ENCODE results near the gene TSG101. TPM values are rescaled to one million over a fixed set of nuclear protein-coding genes. Genes with fewer than 3 reads are reported as not detected.

The TSG101 gene, protein sequence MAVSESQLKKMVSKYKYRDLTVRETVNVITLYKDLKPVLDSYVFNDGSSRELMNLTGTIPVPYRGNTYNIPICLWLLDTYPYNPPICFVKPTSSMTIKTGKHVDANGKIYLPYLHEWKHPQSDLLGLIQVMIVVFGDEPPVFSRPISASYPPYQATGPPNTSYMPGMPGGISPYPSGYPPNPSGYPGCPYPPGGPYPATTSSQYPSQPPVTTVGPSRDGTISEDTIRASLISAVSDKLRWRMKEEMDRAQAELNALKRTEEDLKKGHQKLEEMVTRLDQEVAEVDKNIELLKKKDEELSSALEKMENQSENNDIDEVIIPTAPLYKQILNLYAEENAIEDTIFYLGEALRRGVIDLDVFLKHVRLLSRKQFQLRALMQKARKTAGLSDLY
- total RNA-seq (2014; rRNA removed; shearing (Covaris generic)) = 88.0 and 195 TPM in 2 replicates

DNA sequence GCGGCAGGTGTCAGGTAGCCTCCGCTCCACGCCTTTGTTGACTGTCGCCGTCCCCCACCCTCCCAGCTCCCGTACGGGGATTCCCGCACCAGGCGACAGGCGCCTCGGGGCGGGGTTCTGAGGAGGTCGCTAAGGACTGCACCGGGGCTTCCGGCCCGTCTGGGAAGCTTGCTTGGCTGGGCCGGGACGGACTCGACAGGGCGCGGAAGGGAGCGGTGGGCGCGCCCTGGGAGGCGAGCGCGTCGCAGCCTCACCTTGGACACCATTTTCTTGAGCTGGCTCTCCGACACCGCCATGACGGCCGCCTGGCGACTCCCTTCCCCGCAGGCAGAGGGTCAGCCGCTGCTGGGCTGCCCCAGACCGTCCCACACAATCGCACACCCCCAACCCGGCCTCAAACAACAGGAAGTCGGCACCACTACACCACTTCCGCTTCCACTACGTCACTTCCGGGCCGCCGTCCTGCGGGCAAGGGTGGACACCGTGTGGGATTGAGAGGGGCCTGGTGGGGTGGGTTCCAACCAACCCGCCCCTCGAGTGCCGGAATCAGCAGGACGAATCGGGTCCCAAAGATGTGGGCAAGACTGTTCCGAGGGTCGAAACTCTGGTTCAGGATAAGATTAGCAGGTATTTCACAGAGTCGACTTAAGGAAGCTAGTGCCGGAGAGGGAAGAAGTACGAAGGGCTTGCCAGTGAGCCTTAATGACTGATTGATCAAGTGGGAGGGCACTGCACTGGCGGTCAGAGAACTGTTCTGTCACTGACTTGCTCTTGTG is at the start of gene TSG101:
Gene TSG101, minus strand, starts transcription at position 422 of the 776 bp plus-strand sequence. Its CDS starts 126 bp downstream, at position 296.
- DNase-seq (ENCODE audit: low spot score) = peak; percentile 86

DNA sequence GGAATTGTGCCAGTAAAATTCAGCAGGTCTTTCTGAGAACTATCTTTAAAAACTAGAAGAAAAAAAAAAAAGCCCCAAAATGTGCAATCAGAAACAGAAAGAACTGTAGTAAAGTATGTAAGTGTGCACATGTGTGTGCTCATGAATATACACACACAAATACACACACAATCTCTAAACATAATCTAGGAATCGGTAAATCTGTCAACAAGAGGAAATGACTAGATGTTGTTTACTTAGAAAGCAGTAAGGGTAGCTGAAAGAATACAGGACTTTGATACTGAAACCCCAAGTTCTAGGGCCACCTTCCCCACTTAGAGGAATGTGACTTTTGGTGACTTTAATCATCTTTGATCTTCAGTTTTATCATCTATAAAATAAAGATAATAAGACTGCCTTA is 48.6 kb upstream of the TSG101 start:
- no peak for DNase-seq (ENCODE audit: low spot score)

DNA sequence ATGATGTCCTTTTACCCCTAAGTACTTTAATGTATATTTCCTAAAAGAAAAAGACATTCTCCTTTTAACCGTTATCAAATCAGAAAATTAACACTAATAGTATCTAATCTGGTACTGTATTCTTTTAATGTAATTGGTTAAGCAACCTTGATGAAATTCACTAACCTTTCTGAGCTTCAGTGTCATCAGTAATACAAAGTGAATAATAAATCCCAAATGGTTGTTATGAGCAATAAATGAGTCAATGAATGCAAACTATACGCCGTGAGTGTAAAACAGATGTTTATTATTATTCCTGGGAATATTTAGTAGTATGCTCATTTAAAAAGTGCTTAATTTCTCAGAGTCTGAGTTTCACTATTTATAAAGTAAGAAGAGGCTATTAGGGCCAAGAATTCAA is 40.3 kb upstream of the TSG101 start:
- DNase-seq (ENCODE audit: low spot score) = no peak

DNA sequence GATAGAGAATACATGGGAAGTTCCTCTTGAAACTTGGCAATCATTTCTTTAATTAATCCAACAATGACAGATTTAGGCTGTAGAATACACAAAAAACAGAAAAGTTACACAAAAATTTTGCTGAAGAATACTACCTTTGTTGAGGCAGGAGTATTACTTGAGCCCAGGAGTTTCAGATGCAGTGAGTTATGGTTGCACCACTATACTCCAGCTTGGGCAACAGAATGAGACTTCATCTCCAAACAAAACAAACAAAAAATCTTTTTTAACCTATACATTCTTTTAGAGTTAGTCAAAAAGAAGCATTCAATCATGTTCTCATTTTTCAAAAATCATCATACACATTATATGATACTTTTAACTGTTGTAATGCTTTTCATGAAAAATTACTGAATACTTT is 39.7 kb upstream of the TSG101 start:
- DNase-seq (ENCODE audit: low spot score) = no peak

DNA sequence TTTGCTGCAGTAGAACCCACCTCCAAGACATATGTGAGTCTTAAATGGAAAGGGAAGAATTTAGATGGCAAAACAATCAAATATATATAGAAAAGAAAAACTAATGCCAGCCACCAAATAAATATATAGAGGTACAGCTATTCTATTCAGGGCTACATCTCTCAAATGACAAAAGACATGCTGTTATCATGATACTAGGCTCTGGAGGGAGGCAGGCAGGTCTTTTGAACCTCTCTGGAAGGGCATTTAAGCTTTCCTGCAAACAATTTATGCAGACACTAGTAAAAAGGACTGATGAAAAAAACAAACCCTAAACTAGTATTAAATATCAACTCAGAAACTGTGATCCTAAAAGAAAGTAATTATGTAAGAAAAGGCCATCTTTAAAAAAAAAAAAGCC is 37.4 kb upstream of the TSG101 start:
- DNase-seq (ENCODE audit: low spot score) = no peak

DNA sequence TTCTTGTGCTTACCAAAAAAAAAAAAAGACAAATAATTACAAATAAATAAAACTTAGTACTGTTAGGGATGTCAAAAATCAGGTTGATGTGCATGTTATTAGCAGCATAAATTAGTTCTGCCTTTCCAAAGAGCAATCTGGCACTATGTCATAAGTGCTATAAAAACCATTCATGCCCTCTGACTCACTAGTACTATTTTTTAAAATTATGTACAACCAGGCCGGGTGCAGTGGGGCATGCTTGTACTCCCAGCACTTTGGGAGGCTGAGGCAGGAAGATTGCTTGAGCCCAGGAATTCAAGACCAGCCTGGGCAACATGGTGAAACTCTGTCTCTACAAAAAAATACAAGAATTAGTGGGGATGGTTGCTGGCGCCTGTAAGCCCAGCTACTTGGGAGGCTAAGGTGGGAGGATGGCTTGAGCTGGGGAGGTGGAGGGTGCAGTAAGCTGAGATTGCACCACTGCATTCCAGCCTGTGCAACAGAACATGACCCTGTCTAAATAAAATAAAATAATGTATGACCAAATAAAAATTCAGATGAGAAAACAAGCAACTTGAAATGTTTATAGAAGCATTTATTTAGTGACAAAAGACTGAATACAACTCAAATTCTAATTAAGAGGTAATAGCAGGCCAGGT is 36.5 kb upstream of the TSG101 start:
- no peak for DNase-seq (ENCODE audit: low spot score)

DNA sequence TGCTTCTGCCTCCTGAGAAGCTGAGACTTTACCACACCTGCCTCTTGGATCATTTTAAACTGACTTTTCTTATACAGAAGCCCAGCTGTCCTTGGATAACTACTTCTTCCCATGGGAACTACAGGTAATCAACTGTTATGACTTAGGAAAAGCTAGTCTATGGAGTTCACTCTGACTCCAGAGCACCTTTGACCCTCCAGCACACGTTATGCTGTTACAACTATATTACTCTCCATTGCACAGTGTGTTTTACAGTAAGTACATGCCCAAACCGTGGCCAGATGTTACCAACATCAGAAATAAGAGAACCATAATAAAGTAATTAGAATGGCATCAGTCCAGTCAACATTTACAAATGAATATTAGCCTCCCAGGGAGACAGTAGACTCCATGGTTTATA is 21.3 kb upstream of the TSG101 start:
- DNase-seq (ENCODE audit: low spot score) = no peak

DNA sequence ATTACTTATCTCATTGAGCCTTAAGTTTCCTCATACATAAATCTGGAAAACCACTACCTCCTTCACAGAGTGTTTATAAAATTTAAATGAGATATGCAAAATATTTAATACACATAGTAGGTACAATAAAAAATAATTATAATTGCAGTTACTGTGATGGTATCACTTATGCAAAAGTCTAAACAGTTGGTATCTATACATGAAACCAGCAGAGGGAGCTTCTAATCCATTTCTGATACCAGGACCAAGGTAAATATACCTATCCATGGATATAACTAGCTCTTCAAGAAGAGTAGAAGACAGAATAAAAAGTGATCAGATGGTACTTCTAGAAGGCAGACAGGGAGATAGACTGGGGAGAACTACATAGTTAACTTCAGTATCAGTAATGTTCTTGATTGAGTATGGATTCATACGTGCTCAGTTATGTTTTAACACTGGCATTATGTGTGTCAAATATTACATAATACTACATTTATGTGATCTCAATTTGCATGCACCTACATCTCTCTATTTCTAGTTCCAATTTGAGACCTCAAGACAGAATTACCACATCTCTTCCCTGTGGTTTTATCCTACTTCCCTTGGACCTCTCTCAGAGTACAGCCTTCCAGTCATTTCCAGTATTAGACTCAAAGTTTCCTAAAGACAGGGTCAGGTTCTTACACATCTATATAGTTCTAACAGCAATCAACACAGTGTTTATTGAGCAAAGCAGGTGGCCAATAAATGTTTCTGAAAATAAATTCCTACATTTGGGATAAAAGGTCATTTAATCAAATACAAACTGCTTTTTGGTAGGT is 13.7 kb upstream of the TSG101 start:
- DNase-seq (ENCODE audit: low spot score) = peak; percentile 25

DNA sequence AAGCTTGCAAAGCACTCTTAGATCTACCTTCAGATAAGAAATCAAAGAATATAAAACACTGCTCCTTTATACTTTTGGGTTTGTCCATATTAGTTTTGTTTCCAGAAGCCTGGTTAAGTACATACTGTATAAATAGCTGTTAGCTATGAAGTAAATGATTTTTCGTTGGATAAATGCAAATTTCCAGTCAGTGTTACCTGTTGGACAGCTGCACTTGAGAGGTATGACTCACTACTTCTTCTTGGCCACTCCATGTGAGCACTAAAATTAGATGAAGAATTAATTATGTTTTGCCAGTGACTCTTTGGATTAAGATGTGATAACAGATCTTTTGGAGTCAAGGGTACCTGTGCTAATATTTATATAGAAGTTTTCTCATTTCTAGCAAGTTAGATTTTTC is 9.5 kb upstream of the TSG101 start:
- DNase-seq (ENCODE audit: low spot score) = no peak

DNA sequence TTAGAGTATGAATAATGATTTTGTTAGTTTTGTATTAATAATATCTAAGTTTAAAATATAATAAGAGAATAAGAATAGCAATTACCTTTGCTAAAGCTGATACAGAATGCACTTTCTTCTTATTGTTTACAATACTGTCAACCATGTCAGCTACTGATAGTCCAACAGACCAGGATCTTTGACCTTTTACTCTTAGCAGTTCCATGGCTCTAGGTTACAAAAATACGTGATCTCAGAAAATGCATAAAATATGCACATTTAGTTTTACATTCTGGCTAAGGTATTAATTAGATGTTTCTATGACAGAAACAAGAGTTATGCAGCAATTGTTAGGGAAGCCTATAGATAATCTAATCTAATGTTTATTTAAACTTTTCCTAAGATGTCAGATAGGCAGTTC is 7.5 kb upstream of the TSG101 start:
- no peak for DNase-seq (ENCODE audit: low spot score)

DNA sequence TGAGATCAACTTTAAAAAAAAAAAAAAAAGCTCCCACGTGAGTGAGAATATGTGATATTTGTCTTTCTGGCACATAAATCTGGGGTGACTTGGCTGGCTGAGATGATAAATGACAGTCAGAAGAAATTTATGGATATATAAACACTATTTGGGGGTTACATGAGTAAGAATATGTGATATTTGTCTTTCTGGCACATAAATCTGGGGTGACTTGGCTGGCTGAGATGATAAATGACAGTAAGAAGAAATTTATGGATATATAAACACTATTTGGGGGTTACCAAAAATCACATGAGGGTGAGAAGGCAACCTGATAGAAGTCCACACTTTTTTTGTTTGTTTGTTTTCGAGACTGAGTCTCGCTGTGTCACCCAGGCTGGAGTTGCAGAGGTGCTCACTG is 6.6 kb upstream of the TSG101 start:
- DNase-seq (ENCODE audit: low spot score) = no peak

DNA sequence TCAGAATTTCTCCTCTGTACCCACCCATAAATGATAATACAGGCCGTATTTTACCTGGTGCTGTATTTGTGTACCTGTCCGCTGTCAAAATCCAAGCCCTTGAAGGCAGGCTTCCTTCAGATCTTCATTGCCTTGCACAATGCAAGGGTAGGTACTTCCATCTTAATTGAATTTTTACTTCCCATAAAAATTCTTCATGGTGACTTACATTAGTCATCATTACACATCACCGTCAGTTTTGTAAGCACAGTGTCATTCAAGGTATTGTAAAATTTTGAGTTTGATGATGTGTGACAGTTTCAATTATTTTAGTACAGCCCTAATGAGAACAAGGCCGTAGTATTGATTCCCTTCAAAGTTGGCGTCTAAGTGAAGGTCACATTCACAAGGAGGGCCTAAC is 770 bp upstream of the TSG101 start:
- DNase-seq (ENCODE audit: low spot score) = peak; percentile 35

DNA sequence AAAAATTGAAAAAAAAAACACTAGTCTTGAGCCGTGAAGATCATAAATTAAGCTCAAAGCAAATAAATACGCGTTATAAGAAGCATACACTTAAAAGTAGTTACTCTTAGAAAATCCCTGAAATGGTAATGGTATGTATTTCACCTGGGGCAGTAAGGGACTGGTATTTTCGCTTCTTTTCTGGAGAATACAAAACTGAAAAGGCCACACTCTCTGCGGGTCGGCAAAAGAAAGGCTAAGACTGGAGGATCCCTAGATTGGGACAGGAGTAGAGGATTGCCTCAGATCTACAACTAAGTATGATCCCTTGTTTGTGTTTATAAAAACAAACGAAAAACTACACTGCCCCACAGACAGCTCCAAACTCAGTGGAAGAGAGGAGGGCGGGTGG is 617 bp downstream of the TSG101 start:
- DNase-seq (ENCODE audit: low spot score) = no peak

DNA sequence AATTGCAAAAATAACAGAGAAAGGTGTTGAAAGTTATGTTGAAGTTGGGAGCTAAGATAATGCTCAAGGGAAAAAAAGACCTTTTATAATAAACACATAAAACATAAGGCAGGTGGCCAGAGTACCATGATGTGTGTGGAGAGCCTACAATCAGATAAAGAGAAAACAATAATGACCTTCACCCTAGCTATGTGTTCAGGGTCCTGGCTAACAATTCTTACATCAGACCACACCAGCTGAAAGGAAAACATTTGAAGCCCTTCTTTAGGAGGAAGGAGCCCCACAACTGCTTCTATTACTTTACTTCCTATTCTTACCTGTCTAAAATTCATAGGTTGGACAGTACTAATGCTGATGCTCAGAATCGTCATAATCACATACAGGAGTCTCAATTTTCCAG is 2.5 kb downstream of the TSG101 start:
- no peak for DNase-seq (ENCODE audit: low spot score)

DNA sequence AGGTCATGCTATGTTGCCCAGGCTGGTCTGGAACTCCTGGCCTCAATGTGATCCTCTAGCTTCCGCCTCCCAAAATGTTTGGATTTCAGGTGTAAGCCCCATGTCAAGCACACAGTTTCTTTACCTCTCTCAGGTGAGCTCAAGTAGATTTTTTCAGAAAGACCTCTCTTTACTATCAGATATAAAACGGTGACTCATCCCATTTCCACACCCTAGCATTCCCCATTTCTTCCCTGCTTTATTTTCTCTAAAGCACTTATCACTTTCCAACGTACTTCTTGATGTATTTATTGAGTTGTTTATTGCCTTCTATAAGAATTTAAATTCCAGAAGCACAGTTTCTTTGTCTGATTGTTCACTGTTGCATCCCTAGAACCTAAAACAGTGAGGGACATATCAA is 3.7 kb downstream of the TSG101 start:
- no peak for DNase-seq (ENCODE audit: low spot score)

DNA sequence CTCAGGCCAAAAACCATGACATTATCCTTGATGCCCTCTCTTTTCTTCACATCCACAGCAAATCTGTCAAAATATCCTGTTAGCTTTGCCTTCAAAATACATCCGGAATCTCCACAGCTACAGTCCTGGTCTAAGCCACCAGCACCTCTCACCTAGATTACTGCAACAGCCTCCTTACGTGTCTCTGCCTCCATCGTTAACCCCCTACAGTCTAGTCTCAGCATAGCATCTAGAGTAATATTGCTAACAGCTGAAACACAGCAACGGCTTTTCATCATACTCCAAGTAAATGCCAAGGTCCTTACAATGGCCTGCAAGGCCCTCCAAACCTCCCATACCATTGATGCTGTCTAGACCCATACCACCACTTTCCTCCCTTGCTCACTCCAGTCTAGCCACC is 4.4 kb downstream of the TSG101 start:
- DNase-seq (ENCODE audit: low spot score) = no peak

DNA sequence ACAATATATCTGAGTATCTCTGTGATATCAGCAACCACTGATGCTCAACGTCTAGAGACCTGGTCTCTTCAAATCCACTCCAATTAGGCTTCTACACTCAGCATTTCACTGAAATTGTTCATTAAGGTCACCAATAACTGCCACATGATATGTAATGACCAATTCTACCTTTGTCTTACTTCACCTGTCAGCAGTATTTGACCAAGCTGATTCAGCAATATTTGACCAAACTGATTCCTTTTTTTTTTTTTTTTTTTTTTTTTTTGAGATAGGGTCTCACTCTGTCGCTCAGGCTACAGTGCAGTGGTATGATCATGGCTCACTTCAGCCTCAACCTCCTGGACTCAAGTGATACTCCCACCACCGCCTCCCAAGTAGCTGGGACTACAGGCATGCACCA is 5.6 kb downstream of the TSG101 start:
- DNase-seq (ENCODE audit: low spot score) = no peak

DNA sequence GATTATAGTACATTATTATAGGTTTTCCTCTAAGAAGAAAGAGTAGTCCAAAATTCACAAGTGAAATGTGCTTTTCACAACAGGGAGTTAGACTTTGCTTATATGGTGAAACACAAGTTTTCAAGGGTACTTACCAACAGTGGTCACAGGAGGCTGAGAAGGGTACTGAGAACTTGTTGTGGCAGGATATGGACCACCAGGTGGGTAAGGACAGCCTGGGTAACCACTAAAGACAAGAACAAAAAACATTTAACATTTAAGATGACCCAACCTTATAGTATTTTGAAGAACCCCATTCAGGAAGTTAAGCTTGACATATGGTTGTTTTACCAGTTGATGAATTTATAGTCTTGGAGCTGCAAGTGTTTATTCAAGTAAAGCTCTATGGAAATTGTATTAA is 24.4 kb downstream of the TSG101 start:
- DNase-seq (ENCODE audit: low spot score) = no peak

DNA sequence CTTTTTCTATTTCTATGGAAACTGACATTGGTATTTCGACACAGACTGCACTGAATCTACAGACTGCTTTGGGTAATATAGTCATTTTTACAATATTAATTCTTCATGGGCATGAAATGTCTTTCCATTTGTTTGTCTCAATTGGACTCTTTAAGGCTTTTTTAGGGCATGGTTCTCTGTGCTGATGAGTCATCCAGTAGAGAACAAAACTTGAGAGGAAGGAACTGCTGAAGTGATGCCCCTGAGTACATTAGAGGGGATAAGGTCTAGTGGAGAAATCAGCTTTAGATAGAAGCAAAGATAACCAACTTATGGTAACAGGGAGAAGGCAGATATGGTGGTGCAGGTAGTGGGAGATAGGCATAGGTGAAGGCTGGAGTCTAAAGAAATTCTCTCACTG is 25.1 kb downstream of the TSG101 start:
- no peak for DNase-seq (ENCODE audit: low spot score)

DNA sequence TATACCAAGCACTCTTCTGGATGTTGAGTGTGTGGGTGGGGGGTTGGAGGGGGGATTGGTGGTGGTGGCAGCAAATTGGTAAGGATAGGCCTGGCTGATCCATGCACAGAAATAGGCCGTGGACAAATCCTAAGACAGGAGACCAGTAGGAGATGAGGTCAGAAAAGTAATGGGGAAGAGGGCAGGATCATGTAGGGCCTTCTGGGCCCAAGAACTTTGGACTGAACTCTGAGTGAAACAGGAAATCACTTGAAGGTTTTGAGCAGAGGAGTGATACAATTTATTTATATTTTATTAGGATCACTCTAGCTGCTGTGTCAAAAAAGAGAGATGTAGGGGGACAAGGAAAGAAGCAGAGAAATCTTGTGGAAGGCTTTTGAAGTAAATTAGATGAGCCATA is 28.7 kb downstream of the TSG101 start:
- DNase-seq (ENCODE audit: low spot score) = no peak

DNA sequence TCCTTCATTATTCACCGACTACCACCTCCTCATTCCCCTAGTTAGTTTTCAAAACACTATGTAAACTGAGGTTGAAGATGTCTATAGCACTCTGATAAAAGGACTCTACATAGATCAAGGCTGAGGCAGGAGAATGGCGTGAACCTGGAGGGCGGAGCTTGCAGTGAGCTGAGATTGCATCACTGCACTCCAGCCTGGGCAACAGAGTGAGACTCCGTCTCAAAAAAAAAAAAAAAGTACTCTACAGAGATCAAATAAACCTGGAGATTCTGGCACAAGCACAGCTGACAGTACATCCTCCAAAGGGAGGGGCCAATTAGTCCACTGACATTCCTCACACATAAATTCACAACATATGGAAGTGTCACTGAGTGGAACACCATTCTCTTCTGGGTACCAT is 31.0 kb downstream of the TSG101 start:
- no peak for DNase-seq (ENCODE audit: low spot score)

DNA sequence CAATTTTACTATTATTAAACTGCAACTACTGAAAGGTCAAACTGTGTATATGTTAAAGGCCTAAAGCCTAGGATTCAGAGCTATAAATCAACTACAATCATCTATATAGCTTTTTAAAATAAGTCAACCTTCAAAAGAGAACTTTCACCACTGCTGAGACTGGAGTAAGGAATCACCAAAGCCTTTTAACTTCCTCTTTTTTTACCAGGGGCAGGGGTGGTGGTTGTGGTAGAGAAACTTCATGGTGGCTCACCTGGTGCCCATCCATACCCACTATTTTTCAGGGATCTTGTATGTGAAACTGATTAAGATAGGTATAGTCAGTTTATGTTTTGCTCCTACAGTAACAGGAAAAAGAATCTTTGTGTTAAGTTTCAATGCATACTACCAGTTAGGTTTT is 31.5 kb downstream of the TSG101 start:
- no peak for DNase-seq (ENCODE audit: low spot score)
